ENCODE results near the gene DOK3. TPM values are rescaled to one million over a fixed set of nuclear protein-coding genes. Genes with fewer than 3 reads are reported as not detected.
A peak's percentile ranks its signal among the peaks of the same experiment; 100 is the strongest.
"Not testable (repeated sequence)": the region's sequence is repeated elsewhere in the genome, so short reads cannot be mapped to it uniquely, and the experiment has no call there.

DOK3 gene
- total RNA-seq, 1 donor from 2014 or later: 16.3 TPM

DNA sequence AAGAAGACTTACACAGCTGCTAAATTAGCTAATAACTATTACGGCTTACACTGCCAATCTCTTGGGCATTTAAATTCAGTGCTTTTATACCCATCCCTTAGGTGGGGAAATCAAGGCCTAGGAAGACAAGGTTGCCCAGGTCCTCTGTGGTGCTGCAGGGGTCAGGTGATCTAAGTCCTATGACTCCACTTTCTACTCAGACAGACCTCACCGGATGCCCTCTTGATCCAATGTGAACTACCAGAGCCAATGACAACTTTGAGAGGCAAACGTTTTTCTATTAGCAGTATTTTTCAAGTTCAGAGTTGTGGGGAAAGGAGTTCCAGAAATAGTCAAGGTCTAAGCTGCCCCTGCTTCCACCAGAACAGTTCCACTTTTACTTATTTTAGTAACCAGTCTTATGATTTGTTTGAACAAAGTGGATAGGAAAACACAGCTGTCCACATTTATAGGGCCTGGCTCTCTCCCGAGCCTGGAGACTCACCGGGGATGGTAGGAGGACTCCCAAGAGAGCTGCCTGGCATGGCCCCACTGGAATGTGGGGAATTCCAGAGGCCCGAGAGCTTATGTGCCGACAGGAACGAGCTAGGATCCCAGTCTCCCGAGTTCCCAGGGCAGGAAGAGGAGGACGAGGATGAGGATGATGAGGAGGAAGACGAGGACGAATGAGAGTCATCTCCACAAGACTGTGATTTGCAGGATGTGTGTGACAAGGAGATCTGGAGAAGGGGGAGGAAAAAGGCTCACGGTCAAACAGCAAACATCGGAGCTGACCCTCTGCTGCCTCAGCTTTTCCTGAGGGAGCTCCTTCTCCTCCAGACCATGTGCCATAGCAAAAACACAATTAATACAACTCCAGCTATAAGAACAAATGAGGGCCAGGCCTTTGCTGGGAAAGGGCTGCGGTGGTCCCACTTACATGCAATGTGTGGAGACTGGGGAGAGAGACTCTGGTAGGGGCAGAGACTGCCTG is 28.0 kb upstream of the DOK3 start:
- Histone ChIP-seq H3K79me2 (ENCODE audit: insufficient read depth, low read length) (peaks cover 47% of the 10 kb centered on the region), H3K9ac (ENCODE audit: low read length) (peak overlapping the region; percentile 52), H3K36me3 (ENCODE audit: insufficient read depth, low read length) (peaks cover 2% of the 10 kb centered on the region), H3K4me1 (ENCODE audit: insufficient read depth, low read length) (peaks cover 17% of the 10 kb centered on the region), H3K4me3 (ENCODE audit: insufficient read depth, low read depth, low read length) (no peak overlapping the region), H3K4me2 (ENCODE audit: low read length) (peak overlapping the region; percentile 67), H3K27ac (ENCODE audit: low read depth, low read length) (peak overlapping the region; percentile 77), H4K20me1 (ENCODE audit: insufficient read depth, low read length) (peaks cover 65% of the 10 kb centered on the region), H2AFZ (ENCODE audit: low read depth, low read length) (no peak overlapping the region), H3K9me3 (ENCODE audit: insufficient read depth, low read depth, low read length) (no peaks in the 10 kb centered on the region), H3K27me3 (ENCODE audit: insufficient read depth, low read length) (no peaks in the 10 kb centered on the region)
- TF ChIP-seq EZH2 (IDR thresholded peaks at IDR 0.05; ENCODE audit: insufficient read depth, low read length): no peak
- TF ChIP-seq, protein P1, sequence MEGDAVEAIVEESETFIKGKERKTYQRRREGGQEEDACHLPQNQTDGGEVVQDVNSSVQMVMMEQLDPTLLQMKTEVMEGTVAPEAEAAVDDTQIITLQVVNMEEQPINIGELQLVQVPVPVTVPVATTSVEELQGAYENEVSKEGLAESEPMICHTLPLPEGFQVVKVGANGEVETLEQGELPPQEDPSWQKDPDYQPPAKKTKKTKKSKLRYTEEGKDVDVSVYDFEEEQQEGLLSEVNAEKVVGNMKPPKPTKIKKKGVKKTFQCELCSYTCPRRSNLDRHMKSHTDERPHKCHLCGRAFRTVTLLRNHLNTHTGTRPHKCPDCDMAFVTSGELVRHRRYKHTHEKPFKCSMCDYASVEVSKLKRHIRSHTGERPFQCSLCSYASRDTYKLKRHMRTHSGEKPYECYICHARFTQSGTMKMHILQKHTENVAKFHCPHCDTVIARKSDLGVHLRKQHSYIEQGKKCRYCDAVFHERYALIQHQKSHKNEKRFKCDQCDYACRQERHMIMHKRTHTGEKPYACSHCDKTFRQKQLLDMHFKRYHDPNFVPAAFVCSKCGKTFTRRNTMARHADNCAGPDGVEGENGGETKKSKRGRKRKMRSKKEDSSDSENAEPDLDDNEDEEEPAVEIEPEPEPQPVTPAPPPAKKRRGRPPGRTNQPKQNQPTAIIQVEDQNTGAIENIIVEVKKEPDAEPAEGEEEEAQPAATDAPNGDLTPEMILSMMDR (IDR thresholded peaks at IDR 0.05; ENCODE audit: insufficient read depth, low read depth, low read length): no peak
- peak; percentile 76 for DNase-seq (ENCODE audit: low read depth)
- Mint-ChIP-seq H3K27me3 (ENCODE audit: low read depth, unreplicated experiment) (no peaks in the 10 kb centered on the region), H3K36me3 (ENCODE audit: low read depth, unreplicated experiment) (peaks cover 14% of the 10 kb centered on the region), H3K27ac (ENCODE audit: unreplicated experiment) (peak overlapping the region; percentile 87), H3K9me3 (ENCODE audit: unreplicated experiment) (no peaks in the 10 kb centered on the region), H3K4me3 (ENCODE audit: unreplicated experiment) (peak overlapping the region; percentile 23), H3K4me1 (ENCODE audit: low read depth, unreplicated experiment) (peaks cover 26% of the 10 kb centered on the region)
- FAIRE-seq: peak; percentile 23

DNA sequence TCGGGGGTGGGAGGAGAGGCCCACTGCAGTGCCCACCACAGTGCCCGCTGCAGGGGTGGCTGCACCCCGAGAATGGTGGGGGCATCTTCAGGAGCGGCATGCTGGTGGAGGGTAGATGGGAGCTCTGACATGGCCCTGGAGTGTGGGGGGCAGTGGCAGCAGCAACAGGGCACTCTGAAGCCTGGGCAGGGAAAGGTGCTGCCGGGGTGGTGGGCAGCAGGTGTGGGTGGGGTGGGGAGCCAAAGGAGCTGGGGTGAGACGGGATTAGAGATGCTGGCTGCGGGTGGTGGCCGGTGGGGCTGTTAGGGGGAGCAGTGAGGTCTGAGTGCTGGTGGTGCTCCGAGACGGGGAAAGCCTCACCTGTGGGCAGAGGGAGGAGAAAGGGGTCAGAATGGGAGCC is 26.8 kb upstream of the DOK3 start:
- H3K27me3 ChIP-seq (ENCODE audit: insufficient read depth, low read length): no peaks in the 10 kb centered on the region
- no peak overlapping the region for H3K4me3 Mint-ChIP-seq (ENCODE audit: unreplicated experiment)
- H2AFZ ChIP-seq (ENCODE audit: low read depth, low read length): no peak overlapping the region
- H3K4me1 ChIP-seq (ENCODE audit: insufficient read depth, low read length): peaks cover 17% of the 10 kb centered on the region
- H3K4me3 ChIP-seq (ENCODE audit: insufficient read depth, low read depth, low read length): no peak overlapping the region
- no peaks in the 10 kb centered on the region for H3K9me3 ChIP-seq (ENCODE audit: insufficient read depth, low read depth, low read length)
- no peak overlapping the region for H3K4me2 ChIP-seq (ENCODE audit: low read length)
- TF ChIP-seq, protein P1 (IDR thresholded peaks at IDR 0.05; ENCODE audit: insufficient read depth, low read depth, low read length): no peak
- no peak for TF ChIP-seq EZH2 (IDR thresholded peaks at IDR 0.05; ENCODE audit: insufficient read depth, low read length)
- H3K9me3 Mint-ChIP-seq (ENCODE audit: unreplicated experiment): no peaks in the 10 kb centered on the region
- FAIRE-seq: no peak
- no peak overlapping the region for H3K27ac ChIP-seq (ENCODE audit: low read depth, low read length)
- no peak for DNase-seq (ENCODE audit: low read depth)
- H3K79me2 ChIP-seq (ENCODE audit: insufficient read depth, low read length): peaks cover 44% of the 10 kb centered on the region
- H3K27ac Mint-ChIP-seq (ENCODE audit: unreplicated experiment): no peak overlapping the region
- no peaks in the 10 kb centered on the region for H3K27me3 Mint-ChIP-seq (ENCODE audit: low read depth, unreplicated experiment)
- H3K36me3 Mint-ChIP-seq (ENCODE audit: low read depth, unreplicated experiment): peaks cover 17% of the 10 kb centered on the region
- peaks cover 26% of the 10 kb centered on the region for H3K4me1 Mint-ChIP-seq (ENCODE audit: low read depth, unreplicated experiment)
- H3K36me3 ChIP-seq (ENCODE audit: insufficient read depth, low read length): peaks cover 2% of the 10 kb centered on the region
- H4K20me1 ChIP-seq (ENCODE audit: insufficient read depth, low read length): peaks cover 70% of the 10 kb centered on the region
- no peak overlapping the region for H3K9ac ChIP-seq (ENCODE audit: low read length)

DNA sequence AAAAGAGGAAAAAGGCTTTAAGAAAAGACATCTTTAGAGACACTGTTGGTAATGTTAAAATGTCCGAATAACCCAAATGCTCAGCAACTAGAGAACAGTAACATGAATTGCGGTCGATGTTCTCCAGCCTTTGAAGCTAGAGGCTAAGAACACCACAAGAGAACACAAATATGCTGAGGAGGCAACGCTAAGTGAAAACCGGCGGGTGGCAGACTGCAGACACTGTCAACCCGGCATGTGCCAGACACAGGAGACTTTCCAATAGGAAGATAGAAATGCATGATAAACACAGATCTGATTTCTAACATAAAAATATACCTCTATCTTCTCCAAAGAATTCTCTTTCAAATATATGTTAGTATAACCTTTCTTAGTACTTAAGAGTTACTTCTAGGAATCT is 25.5 kb upstream of the DOK3 start:
- FAIRE-seq (no peak), DNase-seq (ENCODE audit: low read depth) (no peak)
- H3K9ac ChIP-seq (ENCODE audit: low read length): no peak overlapping the region
- H3K4me1 ChIP-seq (ENCODE audit: insufficient read depth, low read length): peaks cover 17% of the 10 kb centered on the region
- TF ChIP-seq EZH2 (IDR thresholded peaks at IDR 0.05; ENCODE audit: insufficient read depth, low read length): no peak
- TF ChIP-seq, protein P1 (IDR thresholded peaks at IDR 0.05; ENCODE audit: insufficient read depth, low read depth, low read length): no peak
- Mint-ChIP-seq H3K9me3 (ENCODE audit: unreplicated experiment) (no peaks in the 10 kb centered on the region), H3K4me1 (ENCODE audit: low read depth, unreplicated experiment) (peaks cover 29% of the 10 kb centered on the region), H3K27ac (ENCODE audit: unreplicated experiment) (no peak overlapping the region), H3K36me3 (ENCODE audit: low read depth, unreplicated experiment) (peaks cover 25% of the 10 kb centered on the region), H3K4me3 (ENCODE audit: unreplicated experiment) (no peak overlapping the region), H3K27me3 (ENCODE audit: low read depth, unreplicated experiment) (no peaks in the 10 kb centered on the region)
- H3K79me2 ChIP-seq (ENCODE audit: insufficient read depth, low read length): peaks cover 34% of the 10 kb centered on the region
- H3K27me3 ChIP-seq (ENCODE audit: insufficient read depth, low read length): no peaks in the 10 kb centered on the region
- no peak overlapping the region for H2AFZ ChIP-seq (ENCODE audit: low read depth, low read length)
- H3K4me3 ChIP-seq (ENCODE audit: insufficient read depth, low read depth, low read length): no peak overlapping the region
- peaks cover 7% of the 10 kb centered on the region for H3K36me3 ChIP-seq (ENCODE audit: insufficient read depth, low read length)
- H4K20me1 ChIP-seq (ENCODE audit: insufficient read depth, low read length): peaks cover 73% of the 10 kb centered on the region
- no peaks in the 10 kb centered on the region for H3K9me3 ChIP-seq (ENCODE audit: insufficient read depth, low read depth, low read length)
- H3K27ac ChIP-seq (ENCODE audit: low read depth, low read length): no peak overlapping the region
- H3K4me2 ChIP-seq (ENCODE audit: low read length): no peak overlapping the region

DNA sequence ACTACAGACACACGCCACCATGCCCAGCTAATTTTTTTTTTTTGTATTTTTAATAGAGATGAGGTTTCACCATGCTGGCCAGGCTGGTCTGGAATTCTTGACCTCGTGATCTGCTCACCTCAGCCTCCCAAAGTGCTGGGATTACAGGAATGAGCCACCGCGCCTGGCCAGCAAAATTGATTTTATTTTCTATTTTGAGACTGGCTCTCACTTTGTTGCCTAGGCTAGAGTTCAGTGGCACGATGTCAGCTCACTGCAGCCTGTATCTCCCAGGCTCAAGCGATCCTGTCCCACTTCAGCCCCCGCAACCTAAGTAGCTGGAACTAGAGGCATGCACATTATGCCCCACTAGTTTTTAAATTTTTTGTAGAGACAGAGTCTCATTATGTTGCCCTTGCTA is 24.8 kb upstream of the DOK3 start:
- H3K4me3 Mint-ChIP-seq (ENCODE audit: unreplicated experiment); DNase-seq (ENCODE audit: low read depth); H3K27me3 ChIP-seq (ENCODE audit: insufficient read depth, low read length); H3K27ac ChIP-seq (ENCODE audit: low read depth, low read length); H3K27ac Mint-ChIP-seq (ENCODE audit: unreplicated experiment); H3K9me3 ChIP-seq (ENCODE audit: insufficient read depth, low read depth, low read length); H3K9me3 Mint-ChIP-seq (ENCODE audit: unreplicated experiment); H3K27me3 Mint-ChIP-seq (ENCODE audit: low read depth, unreplicated experiment); FAIRE-seq; H3K4me2 ChIP-seq (ENCODE audit: low read length); H3K9ac ChIP-seq (ENCODE audit: low read length); H2AFZ ChIP-seq (ENCODE audit: low read depth, low read length); H3K4me3 ChIP-seq (ENCODE audit: insufficient read depth, low read depth, low read length); H3K36me3 ChIP-seq (ENCODE audit: insufficient read depth, low read length): not testable (repeated sequence)
- Mint-ChIP-seq H3K4me1 (ENCODE audit: low read depth, unreplicated experiment) (peaks cover 27% of the 10 kb centered on the region), H3K36me3 (ENCODE audit: low read depth, unreplicated experiment) (peaks cover 25% of the 10 kb centered on the region)
- Histone ChIP-seq H3K79me2 (ENCODE audit: insufficient read depth, low read length) (peaks cover 30% of the 10 kb centered on the region), H4K20me1 (ENCODE audit: insufficient read depth, low read length) (peaks cover 74% of the 10 kb centered on the region), H3K4me1 (ENCODE audit: insufficient read depth, low read length) (peaks cover 17% of the 10 kb centered on the region)
